GM21360 (cell line): ENCODE measurements around the gene SLC5A2.

Experiments
- ATAC-seq: cut with Tn5 transposase; IDR thresholded peaks from one replicate; pipeline ENCODE4 v1.9.1; 2021; ENCODE audit warnings: mild to moderate bottlenecking, moderate library complexity; ENCODE audit not compliant: unreplicated experiment

SLC5A2 gene

GRCh38 chr16:31459687-31460581 is 23.0 kb upstream of the SLC5A2 start:
- ATAC-seq, result peak; percentile 70

- ATAC-seq, result no peak
Measured at GRCh38 chr16:31460582-31461002, 22.3 kb upstream of the SLC5A2 start.

DNA sequence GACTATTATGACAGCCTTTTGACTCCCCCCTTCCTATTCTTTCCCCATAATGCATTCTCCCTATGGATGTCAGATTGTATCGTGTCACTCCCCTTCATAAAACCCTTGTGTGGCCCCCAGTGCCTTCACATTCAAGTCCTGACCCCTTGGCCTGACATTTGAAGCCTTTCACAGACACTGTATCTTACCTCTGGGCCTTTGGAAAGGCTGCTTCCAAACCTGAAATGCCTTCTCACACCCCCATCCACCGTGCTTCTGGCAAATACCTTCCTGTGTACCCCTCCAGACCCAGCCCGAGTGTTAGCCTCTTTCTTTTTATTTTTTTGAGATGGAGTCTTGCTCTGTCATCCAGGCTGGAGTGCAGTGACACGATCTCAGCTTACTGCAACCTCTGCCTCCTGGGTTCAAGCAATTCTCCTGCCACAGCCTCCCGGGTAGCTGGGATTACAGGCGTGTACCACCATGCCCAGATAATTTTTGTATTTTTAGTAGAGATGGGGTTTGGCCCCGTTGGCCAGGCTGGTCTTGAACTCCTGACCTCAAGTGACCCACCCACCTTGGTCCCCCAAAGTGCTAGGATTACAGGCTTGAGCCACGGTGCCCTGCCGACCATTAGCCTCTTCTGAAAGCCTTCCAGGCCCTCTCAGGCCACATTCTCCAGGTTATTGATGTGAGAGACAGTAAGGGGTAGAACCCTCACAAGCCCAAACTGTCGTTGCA is 21.6 kb upstream of the SLC5A2 start:
- ATAC-seq, result no peak

- ATAC-seq, result no peak
Measured at GRCh38 chr16:31461921-31462804, 20.8 kb upstream of the SLC5A2 start.

- ATAC-seq, result no peak
Measured at GRCh38 chr16:31464348-31464769, 18.6 kb upstream of the SLC5A2 start.

DNA sequence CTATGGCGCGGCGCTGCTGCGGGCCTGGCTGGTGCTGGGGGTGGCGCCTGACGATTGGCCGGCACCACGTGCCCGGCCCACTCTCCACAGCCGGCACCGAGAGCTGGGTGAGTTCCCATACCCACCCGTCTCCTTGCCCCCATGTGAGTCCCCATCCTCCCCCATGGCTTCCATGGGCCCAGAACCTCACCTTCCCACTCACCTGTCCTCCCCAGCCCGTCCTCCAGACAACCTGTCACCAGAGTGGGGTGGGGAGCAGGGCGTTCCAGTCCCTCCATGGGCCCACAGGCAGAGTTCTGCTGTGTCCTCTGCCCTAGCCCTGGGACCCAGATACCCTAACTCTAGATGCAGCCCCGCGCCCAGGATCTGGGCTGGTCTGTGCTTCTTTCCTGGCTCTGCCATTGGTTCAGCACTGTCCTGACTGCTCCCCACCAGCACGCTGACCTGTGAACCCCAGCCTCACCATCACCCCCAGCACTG is 18.1 kb upstream of the SLC5A2 start:
- ATAC-seq, result no peak

DNA sequence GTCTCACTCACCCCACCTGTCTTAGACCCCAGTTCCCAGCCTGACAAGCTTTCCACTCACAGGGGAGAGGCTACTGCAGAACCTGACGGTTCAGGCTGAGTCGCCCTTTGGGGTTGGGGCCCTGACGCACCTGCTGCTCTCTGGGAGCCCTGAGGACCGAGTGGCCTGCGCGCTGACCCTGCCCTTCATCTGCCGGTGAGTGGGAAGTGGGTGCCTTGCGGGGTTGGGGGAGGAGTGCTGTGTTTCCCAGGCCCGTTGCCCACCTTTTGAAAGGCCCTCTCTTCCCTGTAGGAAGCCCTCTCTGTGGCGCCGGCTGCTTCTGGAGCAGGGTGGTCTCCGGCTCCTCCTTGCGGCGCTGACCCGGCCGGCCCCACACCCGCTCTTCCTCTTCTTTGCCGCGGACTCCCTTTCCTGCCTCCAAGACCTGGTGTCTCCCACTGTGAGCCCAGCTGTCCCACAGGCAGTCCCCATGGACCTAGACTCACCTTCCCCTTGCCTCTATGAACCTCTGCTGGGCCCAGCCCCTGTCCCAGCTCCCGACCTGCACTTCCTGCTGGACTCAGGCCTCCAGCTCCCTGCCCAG is 17.0 kb upstream of the SLC5A2 start:
- no peak for ATAC-seq

DNA sequence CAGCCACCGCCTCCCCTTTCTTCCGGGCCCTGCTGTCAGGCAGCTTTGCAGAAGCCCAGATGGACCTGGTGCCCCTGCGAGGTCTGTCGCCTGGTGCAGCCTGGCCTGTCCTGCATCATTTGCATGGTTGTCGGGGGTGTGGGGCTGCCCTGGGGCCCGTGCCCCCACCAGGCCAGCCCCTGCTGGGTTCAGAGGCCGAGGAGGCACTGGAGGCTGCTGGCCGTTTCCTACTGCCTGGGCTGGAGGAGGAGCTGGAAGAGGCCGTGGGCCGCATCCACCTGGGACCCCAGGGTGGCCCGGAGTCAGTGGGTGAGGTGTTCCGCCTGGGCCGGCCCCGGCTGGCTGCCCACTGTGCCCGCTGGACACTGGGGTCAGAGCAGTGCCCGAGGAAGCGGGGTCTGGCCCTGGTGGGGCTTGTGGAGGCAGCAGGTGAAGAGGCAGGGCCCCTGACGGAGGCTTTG is 16.5 kb upstream of the SLC5A2 start:
- no peak for ATAC-seq

DNA sequence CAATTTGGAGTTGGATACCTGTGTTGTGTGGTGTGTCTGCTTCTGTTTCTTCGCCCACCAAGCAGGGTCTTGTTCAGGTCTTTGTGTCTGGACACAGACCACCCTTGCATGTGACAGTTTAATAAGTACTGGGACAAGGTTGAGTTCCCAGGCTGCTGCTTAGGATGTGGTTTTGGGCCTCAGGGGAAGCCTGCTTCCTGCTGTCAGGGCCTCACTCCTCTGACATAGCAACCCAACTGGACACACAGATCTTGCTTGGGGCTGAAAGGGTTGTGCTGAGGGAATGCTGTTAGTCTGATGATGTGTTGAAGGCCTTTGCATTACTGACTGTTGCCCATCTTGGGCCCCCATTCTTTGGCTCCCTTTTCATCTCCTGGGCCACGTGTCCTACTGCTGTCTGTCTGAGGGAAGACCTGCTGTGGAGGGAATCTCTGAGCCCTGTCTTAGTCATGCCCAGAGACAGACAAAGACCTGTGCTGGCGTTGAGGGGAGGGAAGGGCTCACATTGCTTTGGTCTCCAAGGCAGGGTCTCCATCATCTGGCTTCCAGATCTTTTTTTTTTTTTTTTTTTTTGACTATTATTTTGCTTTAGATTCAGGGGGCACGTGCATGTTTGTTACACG is 15.7 kb upstream of the SLC5A2 start:
- no peak for ATAC-seq

DNA sequence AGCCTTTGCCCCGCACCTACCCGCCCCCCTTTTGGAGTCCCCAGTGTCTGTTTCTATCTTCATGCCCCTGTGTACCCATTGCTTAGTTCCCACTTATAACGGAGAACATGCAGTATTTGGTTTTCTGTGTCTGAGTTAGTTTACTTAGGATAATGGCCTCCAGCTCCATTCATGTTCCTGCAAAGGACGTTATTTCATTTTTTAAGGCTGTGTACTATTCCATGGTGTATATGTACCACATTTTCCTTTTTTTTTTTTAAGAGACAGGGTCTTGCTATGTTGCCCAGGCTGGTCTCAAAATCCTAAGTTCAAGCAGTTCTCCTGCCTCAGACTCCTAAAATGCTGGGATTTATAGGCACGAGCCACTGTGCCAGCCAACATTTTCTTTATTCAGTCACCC is 15.1 kb upstream of the SLC5A2 start:
- no peak for ATAC-seq

DNA sequence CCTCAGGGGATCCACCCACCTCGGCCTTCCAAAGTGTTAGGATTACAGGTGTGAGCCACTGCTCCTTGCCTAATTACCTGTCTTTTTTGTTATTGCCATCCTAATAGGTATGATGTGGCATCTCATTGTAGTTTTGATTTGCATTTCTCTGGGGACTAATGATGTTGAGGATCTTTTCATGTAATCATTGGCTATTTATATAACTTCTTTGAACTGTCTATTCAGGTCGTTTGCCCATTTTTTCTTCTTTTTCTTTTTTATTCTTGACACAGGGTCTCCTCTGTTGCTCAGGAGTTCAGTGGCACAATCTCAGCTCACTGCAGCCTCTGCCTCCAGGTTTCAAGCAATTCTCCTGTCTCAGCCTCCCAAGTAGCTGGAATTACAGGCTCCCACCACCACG is 12.3 kb upstream of the SLC5A2 start:
- no peak for ATAC-seq

GRCh38 chr16:31471241-31471874 is 11.6 kb upstream of the SLC5A2 start:
- no peak for ATAC-seq

DNA sequence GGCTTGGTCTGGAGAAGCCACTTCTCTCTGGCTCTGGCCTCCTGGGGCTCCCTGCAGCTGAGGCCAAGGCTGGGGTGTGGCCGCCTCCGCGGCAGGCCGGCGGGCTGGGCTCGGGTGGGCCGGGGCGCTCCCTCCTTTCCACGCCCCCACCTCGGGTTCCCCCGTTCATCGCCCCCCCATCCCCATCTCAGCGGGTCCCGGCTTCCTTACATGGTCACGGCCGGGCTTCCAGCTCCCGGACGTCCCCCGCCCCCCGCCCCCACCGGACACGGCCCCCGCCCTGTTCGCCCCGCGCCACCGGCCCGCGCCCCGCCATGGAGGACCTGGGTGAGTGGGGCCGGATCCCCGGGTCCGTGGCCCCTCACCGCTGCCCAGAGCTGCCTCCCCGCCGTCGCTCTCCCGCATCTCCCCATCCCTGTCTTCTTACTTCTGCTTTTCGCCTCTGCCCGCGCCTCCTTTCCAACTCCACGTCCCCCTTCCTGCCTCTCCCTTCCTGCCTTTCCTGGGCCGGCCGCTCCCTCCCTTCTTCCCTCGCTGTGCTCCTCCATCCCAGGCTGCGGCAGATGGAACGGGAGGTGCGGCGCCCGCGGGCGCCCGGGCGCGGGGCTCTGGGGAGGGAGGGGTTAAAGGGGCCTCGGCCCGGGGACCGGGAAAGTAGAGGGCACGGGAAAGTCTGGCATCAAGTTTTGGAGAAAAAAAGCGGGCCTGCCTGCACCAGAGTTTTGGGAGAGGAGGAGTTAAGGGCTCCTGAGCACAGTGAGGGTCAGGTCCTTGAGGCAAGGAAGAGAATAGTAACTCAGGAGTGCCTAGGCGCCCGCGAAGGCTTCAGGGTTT is 10.8 kb upstream of the SLC5A2 start, which contains the start of gene TGFB1I1:
TGFB1I1 (plus strand) TSS at position 278 of the 834 bp plus-strand sequence; CDS start at position 315, 37 bp downstream.
- no peak for ATAC-seq

- no peak for ATAC-seq
Measured at GRCh38 chr16:31472709-31473203, 10.2 kb upstream of the SLC5A2 start.

DNA sequence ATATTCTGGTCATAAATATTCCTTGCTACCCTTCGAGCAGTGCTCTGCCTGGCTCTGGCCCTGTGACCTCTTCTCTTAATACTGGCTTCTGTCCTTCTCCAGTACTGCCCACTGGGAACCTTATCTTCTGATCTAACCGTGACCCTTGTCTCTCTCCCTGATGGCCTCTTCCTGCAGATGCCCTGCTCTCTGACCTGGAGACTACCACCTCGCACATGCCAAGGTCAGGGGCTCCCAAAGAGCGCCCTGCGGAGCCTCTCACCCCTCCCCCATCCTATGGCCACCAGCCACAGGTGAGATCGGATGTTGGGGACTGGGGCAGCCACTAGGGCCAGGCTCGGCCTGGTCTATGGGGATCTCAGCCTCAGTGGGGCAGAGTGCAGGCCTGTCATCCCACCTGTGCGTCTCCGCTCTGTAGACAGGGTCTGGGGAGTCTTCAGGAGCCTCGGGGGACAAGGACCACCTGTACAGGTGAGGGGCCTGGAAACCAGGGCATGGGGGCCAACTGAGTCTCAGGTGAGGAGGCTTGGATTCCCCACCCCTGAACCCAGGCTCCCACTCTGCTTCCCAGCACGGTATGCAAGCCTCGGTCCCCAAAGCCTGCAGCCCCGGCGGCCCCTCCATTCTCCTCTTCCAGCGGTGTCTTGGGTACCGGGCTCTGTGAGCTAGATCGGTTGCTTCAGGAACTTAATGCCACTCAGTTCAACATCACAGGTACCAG is 9.5 kb upstream of the SLC5A2 start:
- no peak for ATAC-seq

- ATAC-seq, result no peak
Measured at GRCh38 chr16:31474173-31474714, 8.7 kb upstream of the SLC5A2 start.
